Measurements from ENCODE around the gene KLF7. TPM values are rescaled to one million over a fixed set of nuclear protein-coding genes. Genes with fewer than 3 reads are reported as not detected.

KLF7 gene
- total RNA-seq, 1 donor from 2014 or later: 5.2 TPM

DNA sequence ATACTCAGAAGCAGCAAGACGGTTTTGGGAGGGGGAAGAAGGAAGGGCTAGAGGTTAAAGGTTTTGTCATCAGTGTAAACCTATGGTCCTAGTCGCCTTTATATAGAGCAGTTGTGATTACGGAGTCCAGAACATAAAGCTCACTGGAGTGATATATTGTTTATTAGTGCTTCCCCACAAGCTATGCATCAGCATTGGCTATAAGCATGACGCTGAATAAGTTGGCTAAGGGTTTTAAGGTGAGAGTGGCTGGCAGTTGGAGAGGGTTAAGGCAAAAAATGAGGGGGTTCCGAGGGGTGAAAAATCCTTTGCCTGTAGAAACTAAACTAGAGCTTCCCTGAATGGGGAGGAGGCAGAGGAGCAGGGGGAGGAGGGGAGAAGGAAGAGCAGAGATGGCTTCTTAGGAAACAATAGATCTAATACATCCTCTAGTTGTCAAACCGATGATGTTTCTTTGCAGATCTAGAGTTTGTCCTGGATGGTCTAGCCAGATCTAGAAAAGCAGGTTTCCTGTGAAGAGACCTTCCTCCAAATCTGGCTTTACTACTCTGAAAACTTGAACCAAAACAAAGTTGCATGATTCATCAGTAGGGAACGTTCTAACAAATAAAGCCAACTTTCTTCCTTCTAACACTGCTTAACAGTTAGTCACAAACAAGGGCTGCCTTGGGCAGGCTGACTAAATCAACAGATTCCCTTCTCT lies 2.5 kb downstream of the KLF7 start:
- H3K9ac ChIP-seq: no peak overlapping the region
- peaks cover 46% of the 10 kb centered on the region for H3K4me1 ChIP-seq
- H4K20me1 ChIP-seq (ENCODE audit: low read depth): peaks cover 33% of the 10 kb centered on the region
- TF ChIP-seq EZH2 (IDR thresholded peaks at IDR 0.05) (no peak), EZH2phosphoT487 (IDR thresholded peaks at IDR 0.05) (no peak)
- TF ChIP-seq, protein P1, sequence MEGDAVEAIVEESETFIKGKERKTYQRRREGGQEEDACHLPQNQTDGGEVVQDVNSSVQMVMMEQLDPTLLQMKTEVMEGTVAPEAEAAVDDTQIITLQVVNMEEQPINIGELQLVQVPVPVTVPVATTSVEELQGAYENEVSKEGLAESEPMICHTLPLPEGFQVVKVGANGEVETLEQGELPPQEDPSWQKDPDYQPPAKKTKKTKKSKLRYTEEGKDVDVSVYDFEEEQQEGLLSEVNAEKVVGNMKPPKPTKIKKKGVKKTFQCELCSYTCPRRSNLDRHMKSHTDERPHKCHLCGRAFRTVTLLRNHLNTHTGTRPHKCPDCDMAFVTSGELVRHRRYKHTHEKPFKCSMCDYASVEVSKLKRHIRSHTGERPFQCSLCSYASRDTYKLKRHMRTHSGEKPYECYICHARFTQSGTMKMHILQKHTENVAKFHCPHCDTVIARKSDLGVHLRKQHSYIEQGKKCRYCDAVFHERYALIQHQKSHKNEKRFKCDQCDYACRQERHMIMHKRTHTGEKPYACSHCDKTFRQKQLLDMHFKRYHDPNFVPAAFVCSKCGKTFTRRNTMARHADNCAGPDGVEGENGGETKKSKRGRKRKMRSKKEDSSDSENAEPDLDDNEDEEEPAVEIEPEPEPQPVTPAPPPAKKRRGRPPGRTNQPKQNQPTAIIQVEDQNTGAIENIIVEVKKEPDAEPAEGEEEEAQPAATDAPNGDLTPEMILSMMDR (IDR thresholded peaks at IDR 0.05): no peak
- no peaks in the 10 kb centered on the region for H3K9me3 ChIP-seq (ENCODE audit: low read depth)
- no peak overlapping the region for H2AFZ ChIP-seq (replicated peaks)
- H3K9me3 Mint-ChIP-seq: peaks cover 2% of the 10 kb centered on the region
- peaks cover 2% of the 10 kb centered on the region for H3K36me3 Mint-ChIP-seq
- H3K4me2 ChIP-seq: peak overlapping the region; percentile 97
- no peak overlapping the region for H3K27ac ChIP-seq
- peaks cover 16% of the 10 kb centered on the region for H3K27me3 Mint-ChIP-seq (ENCODE audit: insufficient read depth, low read depth)
- no peak for DNase-seq (ENCODE audit: low spot score)
- H3K4me3 ChIP-seq: peak overlapping the region; percentile 74
- H3K27me3 ChIP-seq: peaks cover 15% of the 10 kb centered on the region
- peak overlapping the region; percentile 95 for H3K4me3 Mint-ChIP-seq
- H3K4me1 Mint-ChIP-seq: peaks cover 56% of the 10 kb centered on the region
- no peaks in the 10 kb centered on the region for H3K36me3 ChIP-seq
- H3K27ac Mint-ChIP-seq: peak overlapping the region; percentile 70
- H3K79me2 ChIP-seq (ENCODE audit: low read depth): peaks cover 31% of the 10 kb centered on the region
- H3F3A ChIP-seq (ENCODE audit: low read depth): peaks cover 33% of the 10 kb centered on the region

DNA sequence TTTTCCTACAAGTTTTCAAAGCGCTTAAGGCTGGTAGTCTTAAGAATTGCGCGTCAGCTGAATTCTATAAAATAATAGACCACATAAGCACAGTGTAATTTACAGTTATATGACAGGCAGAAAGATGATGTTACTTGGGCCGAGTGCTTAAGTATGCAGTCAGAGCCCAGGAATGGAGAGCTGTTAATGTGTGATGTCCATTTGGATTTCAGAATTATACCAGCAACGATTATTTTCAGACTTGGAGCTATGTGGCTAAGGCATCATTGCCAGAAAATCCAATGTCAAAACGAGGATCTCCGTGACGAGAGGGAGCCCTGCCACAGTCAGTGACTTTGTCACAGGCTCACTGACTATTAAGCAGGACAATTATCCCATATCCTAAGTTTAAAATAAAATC lies 3.4 kb downstream of the KLF7 start:
- H3K4me3 ChIP-seq: no peak overlapping the region
- Mint-ChIP-seq H3K4me1 (peaks cover 49% of the 10 kb centered on the region), H3K9me3 (peaks cover 2% of the 10 kb centered on the region), H3K27me3 (ENCODE audit: insufficient read depth, low read depth) (peaks cover 16% of the 10 kb centered on the region), H3K27ac (no peak overlapping the region), H3K36me3 (peaks cover 2% of the 10 kb centered on the region), H3K4me3 (peak overlapping the region; percentile 95)
- peaks cover 15% of the 10 kb centered on the region for H3K27me3 ChIP-seq
- H2AFZ ChIP-seq (replicated peaks): no peak overlapping the region
- H3K36me3 ChIP-seq: no peaks in the 10 kb centered on the region
- H4K20me1 ChIP-seq (ENCODE audit: low read depth): peaks cover 33% of the 10 kb centered on the region
- no peak overlapping the region for H3K9ac ChIP-seq
- TF ChIP-seq EZH2phosphoT487 (IDR thresholded peaks at IDR 0.05) (no peak), EZH2 (IDR thresholded peaks at IDR 0.05) (no peak)
- TF ChIP-seq, protein P1 (IDR thresholded peaks at IDR 0.05): no peak
- H3K27ac ChIP-seq: no peak overlapping the region
- H3K4me1 ChIP-seq: peaks cover 39% of the 10 kb centered on the region
- H3K9me3 ChIP-seq (ENCODE audit: low read depth): no peaks in the 10 kb centered on the region
- peak overlapping the region; percentile 97 for H3K4me2 ChIP-seq
- no peak for DNase-seq (ENCODE audit: low spot score)
- peaks cover 26% of the 10 kb centered on the region for H3F3A ChIP-seq (ENCODE audit: low read depth)
- peaks cover 33% of the 10 kb centered on the region for H3K79me2 ChIP-seq (ENCODE audit: low read depth)

DNA sequence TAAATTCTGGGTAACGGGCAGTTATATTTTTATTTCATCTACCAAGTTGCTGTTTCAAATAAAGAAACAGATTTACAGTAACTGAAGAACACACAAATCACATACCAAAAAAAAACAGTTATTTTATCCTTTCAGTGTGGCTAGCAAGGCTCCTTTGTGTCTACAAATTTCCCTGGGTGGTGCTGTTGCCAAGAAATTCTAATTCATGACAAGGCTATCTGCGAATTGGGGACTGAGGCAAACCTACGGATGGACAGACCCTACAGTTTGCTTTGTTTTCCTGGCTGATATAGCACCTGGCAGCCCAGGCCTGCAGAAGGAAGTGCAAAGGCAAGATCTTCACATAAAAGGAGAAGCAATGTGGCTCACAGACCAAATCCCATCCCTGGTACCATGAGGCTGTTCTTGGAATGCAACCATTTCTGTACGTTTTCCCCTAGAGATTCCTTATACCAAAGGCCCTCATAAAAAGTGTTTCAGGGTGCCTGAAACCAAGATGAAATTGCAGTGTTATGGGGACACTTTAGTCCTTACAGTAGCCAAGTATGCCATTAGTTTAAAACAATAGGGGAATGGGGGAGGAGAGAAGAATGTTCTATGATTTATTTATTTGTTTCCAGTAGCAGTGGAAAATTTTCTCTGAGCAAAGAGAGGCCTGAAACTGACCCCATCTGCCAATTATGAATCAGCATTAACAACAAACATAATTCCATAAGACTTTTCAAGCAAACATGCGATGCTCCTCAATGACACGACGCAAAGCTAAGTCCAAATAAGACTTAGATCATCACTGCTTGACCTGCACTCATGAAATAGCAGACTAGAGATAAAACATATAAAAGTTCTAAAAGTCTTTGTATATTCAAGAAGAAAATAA lies 4.3 kb downstream of the KLF7 start:
- Mint-ChIP-seq H3K36me3 (no peaks in the 10 kb centered on the region), H3K9me3 (no peaks in the 10 kb centered on the region), H3K27me3 (ENCODE audit: insufficient read depth, low read depth) (peaks cover 11% of the 10 kb centered on the region), H3K4me3 (no peak overlapping the region), H3K27ac (no peak overlapping the region), H3K4me1 (peaks cover 47% of the 10 kb centered on the region)
- Histone ChIP-seq H3K4me3 (no peak overlapping the region), H3K9ac (no peak overlapping the region), H3K4me1 (peaks cover 35% of the 10 kb centered on the region), H3K4me2 (no peak overlapping the region), H3K27me3 (peaks cover 15% of the 10 kb centered on the region), H3F3A (ENCODE audit: low read depth) (peaks cover 21% of the 10 kb centered on the region), H3K79me2 (ENCODE audit: low read depth) (peaks cover 35% of the 10 kb centered on the region), H2AFZ (replicated peaks) (no peak overlapping the region), H3K27ac (no peak overlapping the region), H3K36me3 (no peaks in the 10 kb centered on the region), H4K20me1 (ENCODE audit: low read depth) (peaks cover 33% of the 10 kb centered on the region), H3K9me3 (ENCODE audit: low read depth) (no peaks in the 10 kb centered on the region)
- TF ChIP-seq, protein P1 (IDR thresholded peaks at IDR 0.05): no peak
- TF ChIP-seq EZH2 (IDR thresholded peaks at IDR 0.05): no peak
- DNase-seq (ENCODE audit: low spot score): no peak

Data from neural progenitor cell (in vitro differentiated cells).